Activated CD4-positive, alpha-beta T cell treated with anti-CD3 and anti-CD28 coated beads, Interleukin-2, amount 50 U/mL, for 16 hours (primary cell): ENCODE results near the gene NUP210L.
A peak's percentile ranks its signal among the peaks of the same experiment; 100 is the strongest.
"Not testable (repeated sequence)": the region's sequence is repeated elsewhere in the genome, so short reads cannot be mapped to it uniquely, and the experiment has no call there.

Experiments
- DNase-seq: peaks from one replicate; pipeline ENCODE4 v3.0.0-alpha.2; 2020

NUP210L gene

DNA sequence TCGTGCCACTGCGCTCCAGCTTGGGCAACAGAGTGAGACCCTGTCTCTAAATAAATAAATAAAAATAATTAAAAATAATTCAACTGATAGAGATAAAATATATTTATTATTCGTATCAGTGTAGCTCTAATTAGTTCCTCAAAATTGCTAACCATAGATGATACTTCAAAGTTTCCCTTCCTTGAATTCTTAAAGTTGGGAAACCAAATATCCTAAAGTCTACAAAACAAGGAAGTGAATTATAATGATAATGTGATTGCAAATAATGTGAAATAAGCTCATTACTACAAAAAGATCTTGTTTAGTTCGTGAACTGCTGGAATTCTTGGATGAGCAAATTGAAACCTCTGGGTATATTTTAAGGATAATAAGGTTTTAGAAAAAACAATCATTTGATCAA is 60.5 kb downstream of the NUP210L start:
- no peak for DNase-seq

DNA sequence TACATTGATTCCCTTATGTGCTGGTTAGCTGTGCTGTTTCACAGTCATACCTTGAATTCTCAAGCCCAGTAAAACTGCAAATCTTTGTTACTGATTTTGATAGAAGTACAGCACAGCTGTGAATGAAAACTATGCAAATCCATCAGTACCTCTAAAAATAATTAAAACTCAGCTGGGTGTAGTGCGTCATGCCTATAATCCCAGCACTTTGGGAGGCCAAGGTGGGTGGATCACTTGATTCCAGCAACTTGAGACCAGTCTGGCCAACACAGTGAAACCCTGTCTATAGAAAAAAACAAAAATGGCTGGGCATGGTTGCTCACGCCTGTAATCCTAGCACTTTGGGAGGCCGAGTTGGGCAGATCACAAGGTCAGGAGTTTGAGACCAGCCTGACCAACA is 61.2 kb downstream of the NUP210L start:
- DNase-seq = no peak

DNA sequence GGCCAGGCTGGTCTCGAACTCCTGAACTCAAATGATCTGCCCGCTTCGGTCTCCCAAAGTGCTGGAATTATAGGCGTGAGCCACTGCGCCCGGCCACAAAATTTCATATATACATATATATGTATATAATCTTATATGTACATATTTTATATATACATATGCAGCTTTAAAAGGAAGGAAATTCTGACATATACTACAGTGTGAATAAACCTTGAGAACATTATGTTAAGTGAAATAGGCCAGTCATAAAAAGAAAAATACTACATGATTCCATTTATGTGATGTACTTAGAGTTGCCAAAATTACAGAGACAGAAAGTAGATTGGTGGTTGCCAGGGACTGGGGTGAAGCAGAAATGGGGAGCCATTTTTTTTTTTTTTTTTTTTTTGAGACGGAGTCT is 63.2 kb downstream of the NUP210L start:
- no peak for DNase-seq

DNA sequence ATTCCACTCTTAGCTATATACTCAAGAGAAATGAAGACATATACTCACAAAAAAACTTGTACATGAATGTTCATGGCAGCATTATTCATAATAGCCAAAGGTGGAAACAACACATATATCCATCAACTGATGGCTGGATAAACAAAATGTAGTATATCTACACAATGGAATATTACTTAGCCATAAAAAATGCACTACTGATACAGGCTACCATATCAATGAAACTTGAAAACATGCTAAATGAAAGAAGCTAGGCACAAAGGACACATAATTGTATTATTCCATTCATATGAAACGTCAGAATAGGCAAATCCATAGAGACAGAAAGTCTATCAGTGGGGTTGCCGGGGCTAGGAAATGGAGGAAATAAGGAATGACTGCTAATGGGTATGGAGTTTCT is 67.3 kb downstream of the NUP210L start:
- no peak for DNase-seq

DNA sequence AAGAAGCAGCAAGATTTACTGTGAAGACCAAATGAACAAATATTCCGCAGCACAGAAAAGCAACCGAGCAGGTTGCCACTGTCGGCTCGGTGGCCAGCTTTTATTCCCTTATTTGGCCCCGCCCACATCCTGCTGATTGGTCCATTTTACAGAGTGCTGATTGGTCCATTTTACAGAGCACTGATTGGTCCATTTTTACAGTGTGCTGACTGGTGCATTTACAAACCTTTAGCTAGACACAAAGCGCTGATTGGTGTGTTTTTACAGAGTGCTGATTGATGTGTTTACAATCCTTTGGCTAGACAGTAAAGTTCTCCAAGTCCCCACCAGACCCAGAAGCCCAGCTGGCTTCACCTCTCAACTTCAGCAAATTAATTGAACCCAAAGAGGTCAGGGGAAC is 71.8 kb downstream of the NUP210L start:
- DNase-seq = not testable (repeated sequence)

DNA sequence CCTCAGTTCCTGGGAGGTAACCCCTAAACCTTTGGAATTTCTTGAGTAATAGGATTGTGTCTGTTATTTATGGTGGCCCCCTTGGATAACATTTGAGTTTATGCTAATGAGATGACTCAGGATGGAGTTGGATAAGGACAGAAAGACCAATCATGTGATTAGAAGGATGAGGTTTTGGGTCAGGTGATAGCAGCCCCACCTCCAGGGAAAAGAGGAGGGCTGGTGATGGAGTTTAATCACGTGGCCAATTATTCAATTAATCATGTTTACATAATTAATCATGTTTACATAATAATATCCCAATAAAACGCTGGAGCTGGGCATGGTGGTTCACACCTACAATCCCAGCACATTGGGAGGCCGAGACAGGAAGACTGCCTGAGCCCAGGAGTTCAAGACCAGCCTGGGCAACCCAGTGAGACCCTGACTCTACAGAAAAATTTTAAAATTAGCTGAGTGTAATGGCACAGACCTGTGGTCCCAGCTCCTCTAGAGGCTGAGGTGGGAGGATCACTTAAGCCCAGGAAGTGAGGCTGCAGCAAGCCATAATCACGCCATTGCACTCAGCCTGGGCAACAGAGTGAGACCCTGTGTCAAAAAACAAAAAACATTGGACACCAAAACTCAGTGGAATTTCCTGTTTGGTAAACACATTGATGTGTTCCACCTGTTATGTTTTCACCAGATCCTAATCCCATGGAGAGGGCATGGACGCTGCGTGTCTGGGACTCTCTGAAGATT is 73.3 kb downstream of the NUP210L start:
- DNase-seq = no peak

DNA sequence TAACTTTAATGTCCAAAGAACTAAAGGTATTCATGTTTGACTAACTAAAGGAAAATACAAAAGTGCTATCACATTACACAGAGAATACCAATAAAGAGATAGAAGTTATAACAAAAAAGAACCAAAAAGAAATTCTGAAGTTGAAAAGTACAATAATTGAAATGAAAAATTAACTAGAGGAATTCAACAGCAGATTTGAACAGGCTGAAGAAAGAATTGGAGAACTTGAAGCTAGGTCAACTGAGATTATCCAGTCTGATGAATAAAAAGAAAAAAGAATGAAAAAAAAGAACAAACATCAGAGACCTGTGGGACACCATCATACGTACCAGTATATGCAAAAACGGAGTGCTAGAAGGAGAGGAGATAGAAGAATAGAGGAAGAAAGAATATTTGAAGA is 78.5 kb downstream of the NUP210L start:
- no peak for DNase-seq

DNA sequence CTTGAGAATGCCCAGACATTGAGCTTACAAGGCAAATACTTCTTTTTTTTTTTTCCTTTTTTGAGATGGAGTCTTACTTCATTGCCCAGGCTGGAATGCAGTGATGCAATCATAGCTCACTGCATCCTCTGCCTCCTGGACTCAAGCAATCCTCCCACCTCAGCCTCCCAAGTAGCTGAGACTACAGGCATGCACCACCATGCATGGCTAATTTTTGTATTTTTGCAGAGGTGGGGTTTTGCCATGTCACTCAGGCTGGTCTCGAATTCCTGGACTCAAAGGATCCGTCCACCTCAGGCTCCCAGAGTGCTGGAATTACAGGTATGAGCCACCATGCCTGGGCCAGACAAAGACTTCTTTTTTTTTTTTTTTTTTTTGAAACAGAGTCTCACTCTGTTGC is 79.1 kb downstream of the NUP210L start:
- no peak for DNase-seq

DNA sequence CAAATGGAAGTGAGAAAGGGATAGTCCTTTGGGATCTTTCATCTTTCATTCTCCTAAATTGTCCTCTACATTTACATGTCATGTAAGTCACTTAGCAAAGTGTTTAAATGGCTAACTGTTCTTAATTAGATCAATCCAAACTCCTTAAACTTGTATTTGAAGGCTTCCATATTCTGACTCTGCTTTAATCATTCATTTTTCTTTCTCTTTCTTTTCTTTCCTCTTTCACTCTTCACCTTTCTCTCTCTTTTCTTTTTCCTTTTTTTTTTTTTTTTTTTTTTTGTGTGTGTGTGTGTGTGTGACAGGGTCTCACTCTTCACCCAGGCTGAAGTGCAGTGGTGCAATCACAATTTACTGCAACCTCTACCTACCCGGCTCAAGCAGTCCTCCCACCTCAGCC is 92.6 kb downstream of the NUP210L start:
- no peak for DNase-seq

DNA sequence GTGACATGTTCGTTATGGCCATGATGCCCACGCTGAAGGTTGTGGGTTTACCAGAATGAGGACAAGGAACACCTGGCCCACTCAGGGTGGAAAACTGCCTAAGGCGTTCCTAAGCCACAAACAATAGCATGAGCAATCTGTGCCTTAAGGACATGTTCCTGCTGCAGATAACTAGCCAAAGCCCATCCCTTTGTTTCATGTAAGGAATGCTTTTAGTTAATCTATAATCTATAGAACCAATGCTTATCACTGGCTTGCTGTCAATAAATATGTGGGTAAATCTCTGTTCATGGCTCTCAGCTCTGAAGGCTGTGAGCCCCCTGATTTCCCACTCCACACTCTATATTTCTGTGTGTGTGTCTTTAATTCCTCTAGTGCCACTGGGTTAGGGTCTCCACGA is 107.4 kb downstream of the NUP210L start:
- not testable (repeated sequence) for DNase-seq

DNA sequence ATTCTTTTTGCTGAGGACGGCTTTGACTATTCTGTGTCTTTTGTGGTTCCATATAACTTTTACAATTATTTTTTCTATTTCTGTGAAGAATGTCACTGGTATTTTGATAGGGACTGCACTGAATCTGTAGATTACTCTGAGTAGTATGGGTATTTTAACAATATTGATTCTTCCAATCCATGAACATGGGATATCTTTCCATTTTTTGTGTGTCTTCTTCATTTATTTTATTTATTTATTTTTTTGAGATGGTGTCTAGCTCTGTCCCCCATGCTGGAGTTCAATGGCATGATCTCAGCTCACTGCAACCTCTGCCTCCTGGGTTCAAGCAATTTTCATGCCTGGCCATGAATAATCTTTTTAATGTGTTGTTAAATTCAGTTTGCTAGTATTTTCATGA is 121.2 kb downstream of the NUP210L start:
- DNase-seq = not testable (repeated sequence)

DNA sequence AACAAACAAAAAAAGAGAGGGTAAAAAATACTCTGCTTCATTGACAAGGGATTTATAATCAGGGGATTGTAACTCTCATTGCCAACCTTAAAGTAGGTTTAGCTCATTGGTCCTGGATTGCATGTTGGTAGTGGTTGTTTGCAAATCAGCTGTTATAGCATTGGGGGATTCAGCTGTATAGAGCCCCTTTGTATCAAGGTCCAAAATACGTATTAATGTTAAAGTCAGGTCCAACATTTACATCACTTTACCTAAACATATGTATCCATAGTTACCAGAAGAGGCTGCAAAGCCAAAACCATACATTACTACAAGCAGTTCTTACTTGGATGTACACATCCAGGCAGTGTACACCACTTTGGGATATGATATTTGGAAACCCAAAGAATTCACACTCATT is 134.9 kb downstream of the NUP210L start:
- DNase-seq = no peak

DNA sequence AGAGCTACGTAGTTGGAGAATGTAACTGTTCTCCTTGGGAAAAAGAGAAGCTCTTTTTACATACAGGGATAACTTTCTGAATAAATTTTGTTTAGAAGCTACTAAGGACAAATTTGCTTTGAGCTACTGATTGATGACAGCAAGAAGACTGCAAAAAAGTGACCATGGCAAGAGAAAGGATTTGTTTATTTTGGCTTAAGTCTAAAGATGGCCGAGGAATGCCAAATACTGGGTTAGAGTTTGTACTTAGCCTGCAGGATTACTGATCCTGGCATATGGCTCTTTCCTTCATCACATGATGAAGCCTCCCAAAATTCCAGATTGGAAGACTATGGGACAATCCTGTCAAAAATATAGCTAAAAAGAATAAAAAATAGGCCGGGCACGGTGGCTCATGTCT is 135.6 kb downstream of the NUP210L start:
- DNase-seq = no peak

DNA sequence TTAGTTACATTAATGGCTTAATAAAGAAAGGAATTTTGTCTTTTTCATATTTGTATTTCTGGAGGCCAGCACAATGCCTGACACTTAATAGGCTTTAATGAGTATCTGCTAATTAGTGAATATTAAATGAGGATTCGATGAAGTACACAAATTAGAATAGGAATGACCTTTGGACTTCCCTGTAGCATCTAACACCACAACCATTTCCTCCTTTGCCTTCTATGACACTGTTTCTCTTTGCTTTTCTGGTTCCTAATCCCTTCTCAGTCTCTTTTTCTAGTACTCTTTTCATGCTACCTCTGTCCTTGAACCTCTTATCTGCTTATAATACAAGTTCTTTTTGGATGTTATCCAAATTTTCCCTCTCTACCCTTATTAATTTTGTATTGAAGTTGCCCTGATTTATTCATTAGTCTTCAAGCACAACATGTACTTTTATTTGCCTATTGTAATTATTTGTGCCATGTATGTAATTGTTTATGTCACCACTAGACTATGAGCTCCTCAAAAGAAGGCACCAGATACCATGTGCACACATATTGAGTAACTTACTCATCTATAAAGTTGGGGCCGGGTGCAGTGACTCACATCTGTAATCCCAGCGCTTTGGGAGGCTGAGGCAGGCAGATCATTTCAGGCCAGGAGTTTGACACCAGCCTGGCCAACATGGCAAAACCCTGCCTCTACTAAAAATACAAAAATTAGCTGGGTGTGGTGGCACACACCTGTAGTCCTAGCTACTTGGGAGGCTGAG is 140.5 kb downstream of the NUP210L start:
- DNase-seq = no peak

DNA sequence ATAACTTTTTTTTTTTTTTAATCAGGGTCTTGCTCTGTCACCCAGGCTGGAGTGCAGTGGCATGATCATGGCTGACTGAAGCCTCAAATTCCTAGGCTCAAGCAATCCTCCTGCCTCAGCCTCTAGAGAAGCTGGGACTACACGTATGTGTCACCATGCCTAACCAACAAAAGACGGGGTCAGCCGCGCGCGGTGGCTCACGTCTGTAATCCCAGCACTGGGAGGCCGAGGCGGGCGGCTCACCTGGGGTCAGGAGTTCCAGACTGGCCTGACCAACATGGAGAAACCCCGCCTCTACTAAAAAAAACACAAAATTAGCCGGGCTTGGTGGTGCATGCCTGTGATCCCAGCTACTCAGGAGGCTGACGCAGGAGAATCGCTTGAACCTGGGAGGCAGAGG is 142.3 kb downstream of the NUP210L start:
- DNase-seq = not testable (repeated sequence)

DNA sequence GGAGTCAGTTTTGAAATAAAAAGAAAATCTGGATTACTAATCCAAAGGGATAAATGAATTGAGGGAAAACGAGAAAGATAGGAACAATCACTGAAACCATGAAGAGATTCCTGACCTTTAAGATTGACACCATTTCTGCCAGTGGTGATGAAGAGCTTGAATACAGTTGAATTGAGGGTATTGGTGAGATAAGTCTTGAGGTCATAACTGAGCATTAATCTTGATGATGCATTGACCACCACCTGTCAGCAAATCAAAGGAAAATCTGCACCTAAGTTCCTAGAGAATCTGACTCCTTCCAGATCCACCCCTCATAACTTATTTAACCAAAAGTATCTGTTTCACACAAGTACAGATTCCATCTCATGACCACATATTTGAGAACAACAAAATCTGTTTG is 142.7 kb downstream of the NUP210L start:
- DNase-seq = no peak

DNA sequence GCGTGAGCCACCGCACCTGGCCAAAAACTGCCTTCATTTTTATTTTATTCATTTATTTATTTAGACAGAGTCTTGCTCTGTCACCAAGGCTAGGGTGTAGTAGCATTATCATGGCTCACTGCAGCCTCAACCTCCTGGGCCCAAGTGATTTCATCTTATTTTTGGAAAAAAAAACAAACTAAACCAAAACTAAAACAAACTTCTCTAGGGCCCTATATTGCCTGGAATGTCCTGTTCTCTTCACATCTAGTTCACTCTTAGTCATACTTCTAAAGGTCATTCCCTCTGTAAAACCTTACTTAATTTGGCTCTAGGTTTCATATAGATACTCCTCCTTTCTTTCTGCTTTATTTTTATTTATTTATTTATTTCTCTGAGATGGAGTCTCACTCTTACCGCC is 148.7 kb downstream of the NUP210L start:
- no peak for DNase-seq

DNA sequence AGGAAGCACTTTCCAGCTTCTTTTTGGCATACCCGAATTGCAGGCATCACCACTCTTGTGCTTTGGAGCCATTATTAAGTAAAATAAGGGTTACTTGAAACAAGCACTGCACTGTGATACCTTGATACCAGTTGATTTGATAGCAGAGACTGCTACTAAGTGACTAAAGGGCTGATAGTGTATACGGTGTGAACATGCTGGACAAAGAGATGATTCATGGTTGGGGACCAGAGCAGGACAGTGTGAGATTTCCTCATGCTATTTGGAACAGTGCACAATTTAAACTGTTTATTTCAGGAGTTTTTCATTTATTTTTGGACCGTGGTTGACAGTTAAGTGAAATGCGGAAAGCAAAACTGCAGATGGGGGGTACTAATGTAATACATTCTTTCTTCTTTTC is 154.5 kb downstream of the NUP210L start:
- DNase-seq = no peak

DNA sequence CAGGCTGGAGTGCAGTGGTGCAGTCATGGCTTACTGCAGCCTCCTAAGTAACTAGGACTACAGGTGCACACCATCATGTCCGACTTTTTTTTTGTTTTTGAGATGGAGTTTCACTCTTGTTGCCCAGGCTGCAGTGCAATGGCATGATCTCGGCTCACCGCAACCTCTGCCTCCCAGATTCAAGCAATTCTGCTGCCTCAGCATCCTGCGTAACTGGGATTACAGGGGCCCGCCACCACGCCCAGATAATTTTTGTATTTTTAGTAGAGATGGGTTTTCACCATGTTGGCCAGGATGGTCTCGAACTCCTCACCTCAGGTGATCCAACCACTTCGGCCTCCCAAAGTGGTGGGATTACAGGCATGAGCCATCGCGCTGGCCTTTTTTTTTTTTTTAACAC is 158.0 kb downstream of the NUP210L start:
- not testable (repeated sequence) for DNase-seq

DNA sequence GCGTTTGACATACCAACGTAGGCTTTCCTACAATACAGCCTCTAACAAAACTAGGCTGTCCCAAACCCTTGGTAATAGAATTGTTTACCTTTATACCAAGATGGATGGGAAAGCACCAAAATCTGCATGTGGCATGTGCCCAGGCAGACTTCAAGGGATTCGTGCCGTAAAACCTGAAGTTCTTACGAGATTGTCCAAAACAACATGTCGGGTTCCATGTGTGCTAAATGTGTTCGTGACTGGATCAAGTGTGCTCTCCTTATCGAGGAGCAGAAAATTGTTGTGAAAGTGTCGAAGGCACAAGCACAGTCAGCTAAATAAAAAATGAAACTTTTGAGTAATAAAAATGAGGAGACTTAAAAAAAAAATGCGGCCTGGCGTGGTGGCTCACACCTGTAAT is 159.2 kb downstream of the NUP210L start:
- no peak for DNase-seq

DNA sequence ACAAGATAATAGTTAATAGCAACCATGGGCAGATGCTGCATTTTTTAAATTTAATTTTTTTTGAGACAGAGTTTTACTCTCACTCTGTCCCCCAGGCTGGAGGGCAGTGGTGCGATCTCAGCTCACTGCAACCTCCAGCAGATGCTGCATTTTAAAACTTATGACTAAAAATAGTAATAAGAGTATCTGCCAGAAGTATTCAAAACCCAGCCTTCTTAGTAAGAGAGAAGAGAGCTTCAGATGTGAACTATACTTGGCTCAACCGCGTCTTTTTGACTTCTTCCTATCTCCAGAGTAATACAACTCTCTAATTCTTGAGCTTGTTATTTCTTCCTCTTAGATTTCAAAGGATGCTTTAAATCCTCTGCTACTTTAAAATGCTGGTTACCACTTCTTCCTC is 159.7 kb downstream of the NUP210L start:
- DNase-seq = no peak

DNA sequence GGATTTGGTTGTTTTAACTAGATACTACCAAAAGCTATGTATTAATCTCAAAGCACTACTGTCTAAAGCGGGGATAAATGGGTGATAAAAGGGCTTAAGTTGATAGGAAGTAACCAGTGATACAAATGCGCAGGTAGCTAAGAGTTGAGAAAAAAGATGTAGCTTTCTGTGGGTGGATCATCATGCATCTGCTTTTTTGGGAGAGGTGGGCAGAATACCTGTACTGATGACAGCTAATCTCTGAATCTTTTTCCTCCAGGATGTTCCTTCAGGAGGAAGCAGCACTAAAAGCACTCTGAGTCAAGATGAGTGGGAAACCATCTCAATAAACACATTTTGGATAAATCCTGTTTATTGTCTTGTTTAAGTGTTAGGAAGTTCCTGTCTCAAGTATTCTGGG is 163.1 kb downstream of the NUP210L start:
- no peak for DNase-seq

DNA sequence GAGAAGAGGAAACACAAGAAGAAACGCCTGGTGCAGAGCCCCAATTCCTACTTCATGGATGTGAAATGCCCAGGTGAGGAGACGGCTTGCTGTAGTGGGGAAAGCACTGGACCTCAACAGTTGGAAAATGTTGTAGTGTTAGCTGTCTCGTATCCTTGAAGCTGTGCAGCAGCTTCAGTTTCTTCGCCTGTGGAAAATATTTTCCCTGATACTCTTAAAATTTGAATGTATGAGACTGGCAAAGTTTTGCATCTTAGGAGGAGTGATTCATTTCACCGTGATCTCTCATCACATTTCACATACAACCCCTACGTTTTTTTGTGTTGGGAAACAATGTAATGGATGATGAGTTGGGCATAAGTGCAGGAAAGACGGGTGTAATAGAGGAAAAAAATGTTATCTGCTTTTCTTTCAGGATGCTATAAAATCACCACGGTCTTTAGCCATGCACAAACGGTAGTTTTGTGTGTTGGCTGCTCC is 163.7 kb downstream of the NUP210L start:
- DNase-seq = no peak

DNA sequence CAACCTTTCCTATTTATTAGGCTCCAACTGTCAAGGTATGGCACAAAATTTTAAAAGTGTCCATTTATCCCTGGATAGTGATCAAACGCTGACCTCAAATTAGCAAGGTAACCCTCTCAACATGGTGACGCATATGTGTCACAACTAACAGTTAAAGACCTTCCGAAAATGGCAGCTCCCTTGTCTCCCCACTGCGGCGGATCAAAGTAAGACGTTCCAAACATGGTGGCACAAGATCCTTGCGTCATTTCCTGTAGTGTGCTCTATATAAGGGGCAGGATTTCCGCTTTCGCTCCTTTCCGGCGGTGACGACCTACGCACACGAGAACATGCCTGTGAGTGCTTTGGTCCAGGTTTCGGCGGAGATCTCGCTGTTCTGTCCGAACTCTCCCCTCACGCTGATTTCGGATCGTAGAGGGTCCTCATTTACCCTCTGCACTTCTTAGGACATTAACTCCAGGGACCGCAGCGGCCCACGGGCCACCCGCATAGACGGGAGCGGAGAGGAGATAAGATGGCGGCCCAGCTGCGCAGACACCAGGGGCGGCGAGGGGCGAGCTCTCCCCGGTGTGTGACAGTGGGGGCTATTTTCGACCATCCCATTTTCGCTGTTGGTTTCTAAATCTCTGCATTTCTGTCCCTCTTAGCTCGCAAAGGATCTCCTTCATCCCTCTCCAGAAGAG is 164.3 kb downstream of the NUP210L start, which contains the start of gene RPS27:
Gene RPS27 (plus strand): TSS at position 295 of the 683 bp plus-strand sequence. CDS start 35 bp downstream, at position 330.
- DNase-seq = peak; percentile 97
